ENCODE data around the gene SLIT2.

SLIT2 gene

GRCh38 chr4:20251796-20252655 lies at the start of gene SLIT2:
SLIT2 (plus strand) TSS chr4:20251905; CDS start chr4:20253816, 1,911 bp downstream.
- DNase-seq, result peak; percentile 52

- DNase-seq, result no peak
Observed at GRCh38 chr4:20203508-20203907, 48.2 kb upstream of the SLIT2 start.

GRCh38 chr4:20217521-20217920 lies 34.2 kb upstream of the SLIT2 start:
- no peak for DNase-seq

GRCh38 chr4:20217951-20218350 lies 33.8 kb upstream of the SLIT2 start:
- DNase-seq, result no peak

- DNase-seq, result no peak
Observed at GRCh38 chr4:20219521-20219920, 32.2 kb upstream of the SLIT2 start.

- no peak for DNase-seq
Observed at GRCh38 chr4:20237894-20238537, 13.7 kb upstream of the SLIT2 start.

- peak; percentile 68 for DNase-seq
Observed at GRCh38 chr4:20248155-20248558, 3.5 kb upstream of the SLIT2 start.

GRCh38 chr4:20249333-20249732 lies 2.4 kb upstream of the SLIT2 start:
- DNase-seq, result no peak

GRCh38 chr4:20251031-20251795 lies 492 bp upstream of the SLIT2 start:
- no peak for DNase-seq

- no peak for DNase-seq
Observed at GRCh38 chr4:20252656-20253282, 1.1 kb downstream of the SLIT2 start.

GRCh38 chr4:20253283-20253734 lies 1.6 kb downstream of the SLIT2 start:
- DNase-seq, result no peak

- no peak for DNase-seq
Observed at GRCh38 chr4:20253735-20254409, 2.2 kb downstream of the SLIT2 start.

- DNase-seq, result no peak
Observed at GRCh38 chr4:20254511-20255250, 3.0 kb downstream of the SLIT2 start.

GRCh38 chr4:20255251-20255586 lies 3.5 kb downstream of the SLIT2 start:
- DNase-seq, result no peak

- DNase-seq, result no peak
Observed at GRCh38 chr4:20255823-20256222, 4.1 kb downstream of the SLIT2 start.

GRCh38 chr4:20256381-20256881 lies 4.7 kb downstream of the SLIT2 start:
- DNase-seq, result no peak

GRCh38 chr4:20259707-20260106 lies 8.0 kb downstream of the SLIT2 start:
- no peak for DNase-seq

GRCh38 chr4:20260821-20261220 lies 9.1 kb downstream of the SLIT2 start:
- DNase-seq, result no peak

- DNase-seq, result no peak
Observed at GRCh38 chr4:20262221-20262620, 10.5 kb downstream of the SLIT2 start.

- no peak for DNase-seq
Observed at GRCh38 chr4:20264688-20265087, 13.0 kb downstream of the SLIT2 start.

- no peak for DNase-seq
Observed at GRCh38 chr4:20265726-20266125, 14.0 kb downstream of the SLIT2 start.

All from midbrain (tissue), 1 donor.